Neural progenitor cell (in vitro differentiated cells): ENCODE measurements around the gene TMEM254. TPM values are rescaled to one million over a fixed set of nuclear protein-coding genes. Genes with fewer than 3 reads are reported as not detected.

Source experiments
- DNase-seq: peaks from one replicate; pipeline ENCODE4 v3.0.0-alpha.2; 2016; ENCODE audit warnings: low spot score
- H2AFZ ChIP-seq: fragments of 200-600 bp; sonication (generic); replicated peaks from 2 replicates; pipeline ENCODE4 v1.6.1; 2016; ENCODE audit warnings: antibody characterized with exemption
- H3F3A ChIP-seq: fragments of 200-600 bp; sonication (generic); 2 replicates; pipeline ENCODE4 v1.6.1; 2016; ENCODE audit warnings: antibody characterized with exemption, low read depth
- H3K27ac ChIP-seq: fragments of 200-600 bp; sonication (generic); 2 replicates; pipeline ENCODE4 v1.5.1; 2016; ENCODE audit warnings: mild to moderate bottlenecking
- H3K27me3 ChIP-seq: fragments of 200-600 bp; sonication (generic); 2 replicates; pipeline ENCODE4 v1.6.1; 2016; ENCODE audit warnings: mild to moderate bottlenecking, moderate library complexity
- H3K36me3 ChIP-seq: fragments of 200-600 bp; sonication (generic); 2 replicates; pipeline ENCODE4 v1.5.1; 2016
- H3K4me1 ChIP-seq: fragments of 200-600 bp; sonication (generic); 2 replicates; pipeline ENCODE4 v1.6.1; 2016; ENCODE audit warnings: mixed run types
- H3K4me2 ChIP-seq: fragments of 200-600 bp; sonication (generic); 2 replicates; pipeline ENCODE4 v1.6.1; 2016
- H3K4me3 ChIP-seq: fragments of 200-600 bp; sonication (generic); 2 replicates; pipeline ENCODE4 v1.5.1; 2016
- H3K79me2 ChIP-seq: fragments of 200-600 bp; sonication (generic); 2 replicates; pipeline ENCODE4 v1.6.1; 2016; ENCODE audit warnings: low read depth
- H3K9ac ChIP-seq: fragments of 200-600 bp; sonication (generic); 2 replicates; pipeline ENCODE4 v1.6.1; 2016
- H3K9me3 ChIP-seq: fragments of 200-600 bp; sonication (generic); 2 replicates; pipeline ENCODE4 v1.5.1; 2016; ENCODE audit warnings: low read depth
- H4K20me1 ChIP-seq: fragments of 200-600 bp; sonication (generic); 2 replicates; pipeline ENCODE4 v1.6.1; 2016; ENCODE audit warnings: low read depth
- H3K27ac Mint-ChIP-seq: 3 replicates; pipeline ENCODE4 v1.8.0; 2021; ENCODE audit warnings: mixed read lengths
- H3K27me3 Mint-ChIP-seq: 2 replicates; pipeline ENCODE4 v1.8.0; 2022; ENCODE audit warnings: low read depth, mild to moderate bottlenecking, inconsistent platforms, moderate library complexity, mixed read lengths; ENCODE audit not compliant: insufficient read depth
- H3K36me3 Mint-ChIP-seq: 3 replicates; pipeline ENCODE4 v1.8.0; 2021; ENCODE audit warnings: mixed read lengths
- H3K4me1 Mint-ChIP-seq: 3 replicates; pipeline ENCODE4 v1.8.0; 2021; ENCODE audit warnings: mixed read lengths
- H3K4me3 Mint-ChIP-seq: 3 replicates; pipeline ENCODE4 v1.8.0; 2021; ENCODE audit warnings: mild to moderate bottlenecking, moderate library complexity, mixed read lengths
- H3K9me3 Mint-ChIP-seq: 3 replicates; pipeline ENCODE4 v1.8.0; 2020; ENCODE audit warnings: mixed read lengths
- EZH2 ChIP-seq: fragments of 200-600 bp; sonication (generic); IDR thresholded peaks from 2 replicates; pipeline ENCODE4 v1.6.1; 2017; ENCODE audit warnings: antibody characterized with exemption, mild to moderate bottlenecking, moderate library complexity
- EZH2phosphoT487 ChIP-seq: fragments of 200-600 bp; sonication (generic); IDR thresholded peaks from 2 replicates; pipeline ENCODE4 v1.6.1; 2017; ENCODE audit warnings: antibody characterized with exemption
- total RNA-seq: library from RNA; depleted of rRNA; stranded (reverse); fragments of >200 nt; gene quantifications from 2 replicates; pipeline ENCODE4 v1.2.3, GENCODE V29; 2015; ENCODE audit warnings: low replicate concordance
- TF ChIP-seq, protein P1 (sequence below): fragments of 200-600 bp; sonication (generic); IDR thresholded peaks from 2 replicates; pipeline ENCODE4 v1.5.1; 2017; ENCODE audit warnings: antibody characterized with exemption, mild to moderate bottlenecking

The TMEM254 gene
- total RNA-seq, 1 donor from 2014 or later = 34.6 TPM

DNA sequence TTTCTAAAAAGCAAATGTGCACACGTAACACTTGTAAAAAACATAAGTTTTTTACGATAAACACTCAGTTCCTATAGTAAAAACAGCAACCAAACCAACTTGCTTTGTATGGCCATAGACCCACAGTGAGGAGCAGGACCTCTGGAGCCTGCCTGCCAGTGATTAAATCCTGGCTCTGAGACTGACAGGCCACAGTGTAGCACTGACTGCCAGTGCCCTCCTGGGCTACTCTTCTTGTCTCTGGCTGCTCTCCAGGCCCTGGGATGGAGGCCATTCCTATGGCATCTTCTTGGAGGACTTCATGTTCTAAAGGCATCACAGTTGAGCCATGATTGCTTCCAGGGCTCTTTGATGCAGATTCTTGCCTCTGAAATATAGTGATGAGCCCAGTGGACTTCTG is 22.7 kb upstream of the TMEM254 start:
- H3K27ac ChIP-seq = no peak overlapping the region

GRCh38 chr10:80057171-80057570 is 21.3 kb upstream of the TMEM254 start:
- Mint-ChIP-seq H3K27ac (no peak overlapping the region), H3K4me1 (no peaks in the 10 kb centered on the region), H3K4me3 (no peak overlapping the region), H3K36me3 (no peaks in the 10 kb centered on the region), H3K9me3 (no peaks in the 10 kb centered on the region), H3K27me3 (no peaks in the 10 kb centered on the region)
- DNase-seq = no peak
- TF ChIP-seq EZH2 (no peak), EZH2phosphoT487 (no peak)
- TF ChIP-seq, protein P1, sequence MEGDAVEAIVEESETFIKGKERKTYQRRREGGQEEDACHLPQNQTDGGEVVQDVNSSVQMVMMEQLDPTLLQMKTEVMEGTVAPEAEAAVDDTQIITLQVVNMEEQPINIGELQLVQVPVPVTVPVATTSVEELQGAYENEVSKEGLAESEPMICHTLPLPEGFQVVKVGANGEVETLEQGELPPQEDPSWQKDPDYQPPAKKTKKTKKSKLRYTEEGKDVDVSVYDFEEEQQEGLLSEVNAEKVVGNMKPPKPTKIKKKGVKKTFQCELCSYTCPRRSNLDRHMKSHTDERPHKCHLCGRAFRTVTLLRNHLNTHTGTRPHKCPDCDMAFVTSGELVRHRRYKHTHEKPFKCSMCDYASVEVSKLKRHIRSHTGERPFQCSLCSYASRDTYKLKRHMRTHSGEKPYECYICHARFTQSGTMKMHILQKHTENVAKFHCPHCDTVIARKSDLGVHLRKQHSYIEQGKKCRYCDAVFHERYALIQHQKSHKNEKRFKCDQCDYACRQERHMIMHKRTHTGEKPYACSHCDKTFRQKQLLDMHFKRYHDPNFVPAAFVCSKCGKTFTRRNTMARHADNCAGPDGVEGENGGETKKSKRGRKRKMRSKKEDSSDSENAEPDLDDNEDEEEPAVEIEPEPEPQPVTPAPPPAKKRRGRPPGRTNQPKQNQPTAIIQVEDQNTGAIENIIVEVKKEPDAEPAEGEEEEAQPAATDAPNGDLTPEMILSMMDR = no peak
- no peak overlapping the region for H2AFZ ChIP-seq
- no peaks in the 10 kb centered on the region for H3F3A ChIP-seq
- H3K27ac ChIP-seq = no peak overlapping the region
- H3K9me3 ChIP-seq = no peaks in the 10 kb centered on the region
- H3K36me3 ChIP-seq = no peaks in the 10 kb centered on the region
- H4K20me1 ChIP-seq = no peaks in the 10 kb centered on the region
- H3K27me3 ChIP-seq = no peaks in the 10 kb centered on the region
- no peak overlapping the region for H3K4me3 ChIP-seq
- H3K79me2 ChIP-seq = no peaks in the 10 kb centered on the region
- no peak overlapping the region for H3K4me2 ChIP-seq
- no peaks in the 10 kb centered on the region for H3K4me1 ChIP-seq
- no peak overlapping the region for H3K9ac ChIP-seq

More for the DNA sequence above, 22.7 kb upstream of the TMEM254 start:
- no peaks in the 10 kb centered on the region for H4K20me1 ChIP-seq
- H3K9ac ChIP-seq = no peak overlapping the region
- no peaks in the 10 kb centered on the region for H3K36me3 Mint-ChIP-seq
- TF ChIP-seq EZH2 = no peak
- no peak for TF ChIP-seq EZH2phosphoT487
- TF ChIP-seq, protein P1 = no peak
- no peak overlapping the region for H2AFZ ChIP-seq
- no peaks in the 10 kb centered on the region for H3K4me1 ChIP-seq
- H3K27me3 ChIP-seq = no peaks in the 10 kb centered on the region
- no peaks in the 10 kb centered on the region for H3K4me1 Mint-ChIP-seq
- no peak overlapping the region for H3K4me2 ChIP-seq
- no peaks in the 10 kb centered on the region for H3K79me2 ChIP-seq
- no peaks in the 10 kb centered on the region for H3K9me3 ChIP-seq
- no peak overlapping the region for H3K4me3 Mint-ChIP-seq
- no peak overlapping the region for H3K4me3 ChIP-seq
- no peaks in the 10 kb centered on the region for H3K9me3 Mint-ChIP-seq
- no peaks in the 10 kb centered on the region for H3K27me3 Mint-ChIP-seq
- no peaks in the 10 kb centered on the region for H3K36me3 ChIP-seq
- no peaks in the 10 kb centered on the region for H3F3A ChIP-seq
- no peak overlapping the region for H3K27ac Mint-ChIP-seq
- DNase-seq = no peak

GRCh38 chr10:80064120-80064886 is 14.2 kb upstream of the TMEM254 start:
- Mint-ChIP-seq H3K9me3 (peaks cover 6% of the 10 kb centered on the region), H3K27ac (no peak overlapping the region), H3K4me3 (no peak overlapping the region), H3K27me3 (no peaks in the 10 kb centered on the region), H3K36me3 (no peaks in the 10 kb centered on the region), H3K4me1 (no peaks in the 10 kb centered on the region)
- Histone ChIP-seq H3K36me3 (peaks cover 3% of the 10 kb centered on the region), H3K27me3 (no peaks in the 10 kb centered on the region), H3K27ac (no peak overlapping the region), H3K9me3 (peaks cover 13% of the 10 kb centered on the region), H3F3A (no peaks in the 10 kb centered on the region), H3K4me3 (no peak overlapping the region), H4K20me1 (no peaks in the 10 kb centered on the region), H3K4me2 (no peak overlapping the region), H3K79me2 (no peaks in the 10 kb centered on the region), H2AFZ (no peak overlapping the region), H3K9ac (no peak overlapping the region), H3K4me1 (no peaks in the 10 kb centered on the region)
- TF ChIP-seq, protein P1 = no peak
- no peak for TF ChIP-seq EZH2phosphoT487
- TF ChIP-seq EZH2 = no peak
- no peak for DNase-seq
